Small intestine (tissue), 4 donors: Measurements from ENCODE around the gene EPHB3. TPM values are rescaled to one million over a fixed set of nuclear protein-coding genes. Genes with fewer than 3 reads are reported as not detected.

ENCODE experiments used
- polyA plus RNA-seq, 4 donors: library from polyadenylated mRNA; stranded (reverse) in 3 of 4; unstranded in 1 of 4; fragments of 200-250 nt in 3 of 4; fragments of 120-200 nt in 1 of 4; gene quantifications; one replicate each; pipeline versions ENCODE4 v1.2.1 to v1.2.3, GENCODE V29; 2013
- donor health status: healthy with polysubstance abuse.
- donor health status: Bipolar disorder and iron deficiency.
- donor health status: healthy.

EPHB3 gene
- polyA plus RNA-seq, 4 donors, result 0.27 to 16.7 (median 8.3) TPM

Other genes with a start within 250 kb of the EPHB3 start
- gene EIF4G1, start 247.2 kb upstream of the EPHB3 start, polyA plus RNA-seq, result 100 to 1,000 TPM; 115 to 220 (median 155) TPM
- gene FAM131A, start 224.2 kb upstream of the EPHB3 start, polyA plus RNA-seq, result 10 to 100 TPM in 3 of 4 donors, 1 to 10 TPM in 1; 9.7 to 13.1 (median 10.8) TPM
- gene CLCN2, start 200.2 kb upstream of the EPHB3 start, polyA plus RNA-seq, result 10 to 100 TPM; 10.0 to 30.9 (median 15.3) TPM
- gene POLR2H, start 200.1 kb upstream of the EPHB3 start, polyA plus RNA-seq, result 100 to 1,000 TPM; 124 to 346 (median 204) TPM
- 1 to 10 TPM in 1 of 4 donors, under 1 TPM in 1, not detected in 2; 0.19 to 2.5 TPM for gene THPO, start 183.6 kb upstream of the EPHB3 start, polyA plus RNA-seq
- gene CHRD, start 181.7 kb upstream of the EPHB3 start, polyA plus RNA-seq, result 1 to 10 TPM in 2 of 4 donors, under 1 TPM in 1, not detected in 1; 0.27 to 3.8 (median 3.4) TPM
- gene MAGEF1, start 150.3 kb downstream of the EPHB3 start, polyA plus RNA-seq, result 10 to 100 TPM; 15.7 to 45.5 (median 29.9) TPM